Measurements from ENCODE around the gene NUAK2. TPM values are rescaled to one million over a fixed set of nuclear protein-coding genes. Genes with fewer than 3 reads are reported as not detected.

Gene NUAK2
- total and polyA plus RNA-seq, 7 donors, result 0.28 to 15.0 (median 1.5) TPM

DNA sequence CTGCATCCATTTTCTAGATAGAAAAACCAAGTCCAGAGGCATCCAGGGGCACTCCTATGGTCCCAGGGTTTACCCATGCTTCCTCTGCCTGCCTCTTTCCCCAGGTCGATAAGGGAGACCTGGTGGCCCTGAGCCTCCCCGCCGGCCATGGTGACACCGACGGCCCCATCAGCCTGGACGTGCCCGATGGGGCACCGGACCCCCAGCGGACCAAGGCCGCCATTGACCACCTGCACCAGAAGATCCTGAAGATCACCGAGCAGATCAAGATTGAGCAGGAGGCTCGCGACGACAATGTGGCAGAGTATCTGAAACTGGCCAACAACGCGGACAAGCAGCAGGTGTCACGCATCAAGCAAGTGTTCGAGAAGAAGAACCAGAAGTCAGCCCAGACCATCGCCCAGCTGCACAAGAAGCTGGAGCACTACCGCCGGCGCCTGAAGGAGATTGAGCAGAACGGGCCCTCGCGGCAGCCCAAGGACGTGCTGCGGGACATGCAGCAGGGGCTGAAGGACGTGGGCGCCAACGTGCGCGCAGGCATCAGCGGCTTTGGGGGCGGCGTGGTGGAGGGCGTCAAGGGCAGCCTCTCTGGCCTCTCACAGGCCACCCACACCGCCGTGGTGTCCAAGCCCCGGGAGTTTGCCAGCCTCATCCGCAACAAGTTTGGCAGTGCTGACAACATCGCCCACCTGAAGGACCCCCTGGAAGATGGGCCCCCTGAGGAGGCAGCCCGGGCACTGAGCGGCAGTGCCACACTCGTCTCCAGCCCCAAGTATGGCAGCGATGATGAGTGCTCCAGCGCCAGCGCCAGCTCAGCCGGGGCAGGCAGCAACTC, 52.5 kb downstream of the NUAK2 start:
- H3K9me3 ChIP-seq, result no peaks in the 10 kb centered on the region
- no peak overlapping the region for H3K4me3 ChIP-seq
- WGBS, 2 donors, result 94 to 95% methylated on average over 48 of the region's 48 CpGs
- TF ChIP-seq, protein P1, sequence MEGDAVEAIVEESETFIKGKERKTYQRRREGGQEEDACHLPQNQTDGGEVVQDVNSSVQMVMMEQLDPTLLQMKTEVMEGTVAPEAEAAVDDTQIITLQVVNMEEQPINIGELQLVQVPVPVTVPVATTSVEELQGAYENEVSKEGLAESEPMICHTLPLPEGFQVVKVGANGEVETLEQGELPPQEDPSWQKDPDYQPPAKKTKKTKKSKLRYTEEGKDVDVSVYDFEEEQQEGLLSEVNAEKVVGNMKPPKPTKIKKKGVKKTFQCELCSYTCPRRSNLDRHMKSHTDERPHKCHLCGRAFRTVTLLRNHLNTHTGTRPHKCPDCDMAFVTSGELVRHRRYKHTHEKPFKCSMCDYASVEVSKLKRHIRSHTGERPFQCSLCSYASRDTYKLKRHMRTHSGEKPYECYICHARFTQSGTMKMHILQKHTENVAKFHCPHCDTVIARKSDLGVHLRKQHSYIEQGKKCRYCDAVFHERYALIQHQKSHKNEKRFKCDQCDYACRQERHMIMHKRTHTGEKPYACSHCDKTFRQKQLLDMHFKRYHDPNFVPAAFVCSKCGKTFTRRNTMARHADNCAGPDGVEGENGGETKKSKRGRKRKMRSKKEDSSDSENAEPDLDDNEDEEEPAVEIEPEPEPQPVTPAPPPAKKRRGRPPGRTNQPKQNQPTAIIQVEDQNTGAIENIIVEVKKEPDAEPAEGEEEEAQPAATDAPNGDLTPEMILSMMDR (IDR thresholded peaks at IDR 0.05), result no peak
- no peak for TF ChIP-seq POLR2AphosphoS5 (IDR thresholded peaks at IDR 0.05)
- TF ChIP-seq POLR2A (IDR thresholded peaks at IDR 0.05), result no peak
- no peak for TF ChIP-seq EP300 (IDR thresholded peaks at IDR 0.05)
- H3K4me1 ChIP-seq, result peaks cover 0 to 16% (median 13%) of the 10 kb centered on the region in 4 donors
- H3K36me3 ChIP-seq, result peaks cover 0 to 20% (median 6%) of the 10 kb centered on the region in 4 donors
- intact Hi-C loops (cut with DNase I), result no loop called here
- H3K27ac ChIP-seq, result no peak overlapping the region
- no peak for DNase-seq
- no peaks in the 10 kb centered on the region for H3K27me3 ChIP-seq

DNA sequence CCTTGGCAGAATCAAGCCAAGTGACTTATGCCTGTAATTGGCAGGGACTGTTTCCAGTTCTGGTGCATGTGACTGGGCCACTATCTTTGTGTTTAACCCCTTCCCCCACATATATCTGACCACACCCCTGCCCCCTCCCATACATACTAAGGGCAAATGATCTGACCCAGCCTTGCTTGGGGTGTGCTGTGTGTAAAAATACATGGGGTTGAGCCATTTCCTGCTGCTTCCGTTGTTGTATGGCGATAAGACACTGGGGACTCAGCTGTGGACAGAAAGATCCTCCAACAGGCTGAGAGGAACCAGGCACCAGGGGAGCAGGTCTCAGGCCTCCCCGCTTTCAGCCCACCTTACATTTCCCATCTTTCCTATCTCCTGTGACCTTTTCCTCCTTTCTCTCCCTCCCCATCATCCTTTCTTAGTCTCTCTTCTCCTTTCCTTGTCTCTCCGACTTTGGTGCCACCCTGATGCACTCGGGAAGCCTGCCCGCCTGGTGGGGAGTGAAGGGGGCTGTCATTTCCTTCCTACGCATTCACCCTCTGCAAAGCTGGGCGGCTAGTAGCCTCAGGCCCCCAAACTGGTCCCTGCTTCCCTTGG, 54.1 kb downstream of the NUAK2 start:
- Histone ChIP-seq H3K36me3 (peaks cover 0 to 16% (median 5%) of the 10 kb centered on the region in 4 donors), H3K27ac (no peak overlapping the region), H3K27me3 (no peaks in the 10 kb centered on the region), H3K9me3 (no peaks in the 10 kb centered on the region), H3K4me1 (peaks cover 0 to 22% (median 15%) of the 10 kb centered on the region in 4 donors), H3K4me3 (no peak overlapping the region)
- TF ChIP-seq EP300 (IDR thresholded peaks at IDR 0.05) (no peak), POLR2A (IDR thresholded peaks at IDR 0.05) (no peak), POLR2AphosphoS5 (IDR thresholded peaks at IDR 0.05) (no peak)
- TF ChIP-seq, protein P1 (IDR thresholded peaks at IDR 0.05), result no peak
- WGBS, 2 donors, result 68 to 71% methylated on average over 8 of the region's 8 CpGs
- no peak for DNase-seq
- intact Hi-C loops (cut with DNase I), result no loop called here

DNA sequence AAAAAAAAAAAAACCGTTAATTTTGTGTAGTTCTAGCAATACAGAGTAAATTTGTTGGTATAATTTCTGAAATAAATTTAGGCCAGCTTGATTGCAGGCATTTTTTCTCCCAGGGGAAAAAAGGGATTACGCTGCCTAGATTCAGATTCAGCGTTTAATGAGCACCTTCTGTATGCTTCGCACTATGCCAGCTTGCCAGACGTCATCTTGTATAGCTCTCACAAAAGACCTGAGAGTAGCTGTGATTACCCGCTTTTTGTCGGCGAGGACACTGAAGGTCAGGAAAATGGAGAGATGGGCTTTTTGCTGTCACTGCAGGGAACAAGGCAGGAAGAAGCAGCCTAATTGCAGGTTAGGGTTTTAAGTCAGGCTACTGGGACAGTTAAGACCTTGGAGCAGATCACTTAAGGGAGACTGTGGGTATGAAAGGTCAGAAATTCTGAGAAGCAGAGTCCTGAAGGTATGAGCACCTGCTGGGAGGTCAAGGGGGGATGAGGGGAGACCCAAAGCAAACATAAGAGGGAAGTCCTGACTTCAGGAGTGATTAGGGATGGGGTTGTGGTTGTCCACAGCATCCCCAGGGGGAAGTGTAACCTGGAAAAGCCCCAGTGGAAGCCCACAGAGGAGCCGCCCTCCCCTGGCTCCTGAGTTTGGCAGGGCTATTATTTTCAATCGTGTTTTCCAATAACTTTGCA, 54.8 kb downstream of the NUAK2 start:
- H3K27me3 ChIP-seq, result no peaks in the 10 kb centered on the region
- peaks cover 0 to 28% (median 18%) of the 10 kb centered on the region in 4 donors for H3K4me1 ChIP-seq
- H3K27ac ChIP-seq, result no peak overlapping the region
- peaks cover 0 to 10% (median 2%) of the 10 kb centered on the region in 4 donors for H3K36me3 ChIP-seq
- H3K9me3 ChIP-seq, result no peaks in the 10 kb centered on the region
- 64 to 77% methylated on average over 10 of the region's 10 CpGs for WGBS, 2 donors
- TF ChIP-seq, protein P1 (IDR thresholded peaks at IDR 0.05), result no peak
- TF ChIP-seq POLR2AphosphoS5 (IDR thresholded peaks at IDR 0.05), result no peak
- no peak for TF ChIP-seq POLR2A (IDR thresholded peaks at IDR 0.05)
- no peak for TF ChIP-seq EP300 (IDR thresholded peaks at IDR 0.05)
- H3K4me3 ChIP-seq, result no peak overlapping the region
- no peak for DNase-seq
- intact Hi-C loops (cut with DNase I), result no loop called here

DNA sequence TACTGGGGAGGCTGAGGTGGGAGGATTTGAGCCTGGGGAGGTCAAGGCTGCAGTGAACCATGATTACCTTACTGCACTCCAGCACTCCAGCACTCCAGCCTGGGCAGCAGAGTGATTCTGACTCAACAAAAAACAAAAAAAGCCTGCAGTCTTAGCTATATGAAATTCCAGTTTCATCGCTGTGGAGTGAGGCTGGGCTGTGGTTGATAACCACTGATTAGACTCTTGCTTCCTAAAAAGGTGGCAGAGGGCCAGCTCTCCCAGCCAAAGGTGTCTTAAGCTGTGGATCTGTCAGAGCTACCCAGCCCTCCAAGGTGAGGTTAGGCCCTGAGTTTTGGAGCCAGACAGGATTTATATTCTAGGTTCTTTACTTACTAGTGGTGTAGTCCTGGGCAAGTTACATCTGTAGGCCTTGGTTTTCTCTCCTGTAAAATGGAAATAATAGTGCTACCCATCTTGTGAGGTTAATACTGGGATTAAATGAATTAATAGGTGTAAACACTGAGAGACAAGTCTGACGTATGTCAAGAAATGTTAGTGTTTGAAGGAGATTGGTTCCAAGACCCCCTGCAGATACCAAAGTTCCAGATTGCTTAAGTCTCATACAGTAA, 57.9 kb downstream of the NUAK2 start:
- no peak overlapping the region for H3K27ac ChIP-seq
- no peak overlapping the region for H3K4me3 ChIP-seq
- H3K4me1 ChIP-seq, result peaks cover 0 to 32% (median 10%) of the 10 kb centered on the region in 4 donors
- H3K9me3 ChIP-seq, result no peaks in the 10 kb centered on the region
- WGBS, 2 donors, result 72 to 80% methylated on average over 2 of the region's 2 CpGs
- no peaks in the 10 kb centered on the region for H3K27me3 ChIP-seq
- H3K36me3 ChIP-seq, result no peaks in the 10 kb centered on the region
- DNase-seq, result no peak
- intact Hi-C loops (cut with DNase I), result no loop called here
- no peak for TF ChIP-seq POLR2A (IDR thresholded peaks at IDR 0.05)
